ENCODE results near the gene TRIM44. TPM values are rescaled to one million over a fixed set of nuclear protein-coding genes. Genes with fewer than 3 reads are reported as not detected.
"Not testable (repeated sequence)": the region's sequence is repeated elsewhere in the genome, so short reads cannot be mapped to it uniquely, and the experiment has no call there.

TRIM44 gene
- total RNA-seq, 1 donor from 2014 or later: 13.5 TPM

- no peak for DNase-seq (ENCODE audit: low spot score in 2 of 2)
- FAIRE-seq: no peak
These were observed 140.5 kb downstream of the TRIM44 start for GRCh38 chr11:35803115-35803514.

- DNase-seq (ENCODE audit: low spot score in 2 of 2) (peak in 1 of 2 donors; percentile 6), FAIRE-seq (no peak)
These were observed 142.0 kb downstream of the TRIM44 start for GRCh38 chr11:35804451-35805040.

DNA sequence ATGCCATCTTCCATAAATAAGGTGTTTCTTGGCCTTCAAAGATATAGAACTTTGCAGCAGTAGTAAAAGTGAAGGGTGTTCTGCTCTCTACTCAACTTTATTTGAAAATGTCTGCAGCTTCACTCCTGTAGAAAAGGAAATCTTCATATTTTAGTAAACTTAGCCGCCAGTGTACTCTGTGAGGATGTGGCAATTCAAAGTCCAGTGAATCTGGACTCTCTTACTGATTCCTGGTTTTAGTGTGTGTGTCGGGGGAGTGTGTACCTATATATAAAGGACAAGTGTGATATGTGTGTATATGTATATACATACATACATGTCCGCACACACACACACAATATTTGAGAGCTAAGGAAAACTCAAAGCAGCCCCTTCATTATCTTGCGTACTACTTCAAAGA, 147.0 kb downstream of the TRIM44 start:
- FAIRE-seq (no peak), DNase-seq (ENCODE audit: low spot score in 2 of 2) (no peak)

DNA sequence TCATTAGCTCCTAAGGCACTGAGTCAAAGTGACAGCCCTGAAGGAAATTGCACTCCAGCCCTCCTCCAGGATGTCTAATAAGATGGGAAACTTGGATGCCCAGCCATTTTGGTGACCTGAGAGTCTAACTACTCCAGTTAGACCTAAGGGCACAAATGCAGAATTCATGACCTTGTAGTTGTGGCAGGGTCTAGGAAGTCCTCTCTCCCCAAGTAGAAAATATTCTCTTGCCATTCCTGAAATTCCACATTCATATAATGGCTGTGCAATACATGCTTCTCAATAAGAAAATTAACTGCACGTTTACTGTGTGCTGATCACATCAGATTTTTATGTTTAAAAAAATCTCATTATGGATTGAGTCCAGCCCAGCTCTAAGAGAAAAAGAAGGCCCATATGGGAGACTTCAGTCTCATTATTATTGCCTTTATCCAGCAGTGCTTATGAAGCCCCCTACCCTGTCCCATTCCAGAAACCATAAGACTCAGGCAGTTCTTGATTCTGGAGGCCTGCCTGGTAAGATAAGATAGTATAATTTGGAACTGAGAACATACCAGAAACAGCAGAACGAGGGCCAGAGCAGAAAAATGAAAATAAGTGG, 147.6 kb downstream of the TRIM44 start:
- no peak for DNase-seq (ENCODE audit: low spot score in 2 of 2)
- no peak for FAIRE-seq

GRCh38 chr11:35811783-35812182, 149.2 kb downstream of the TRIM44 start:
- FAIRE-seq (no peak), DNase-seq (ENCODE audit: low spot score in 2 of 2) (no peak)

GRCh38 chr11:35812828-35813227, 150.3 kb downstream of the TRIM44 start:
- no peak for DNase-seq (ENCODE audit: low spot score in 2 of 2)
- no peak for FAIRE-seq

DNA sequence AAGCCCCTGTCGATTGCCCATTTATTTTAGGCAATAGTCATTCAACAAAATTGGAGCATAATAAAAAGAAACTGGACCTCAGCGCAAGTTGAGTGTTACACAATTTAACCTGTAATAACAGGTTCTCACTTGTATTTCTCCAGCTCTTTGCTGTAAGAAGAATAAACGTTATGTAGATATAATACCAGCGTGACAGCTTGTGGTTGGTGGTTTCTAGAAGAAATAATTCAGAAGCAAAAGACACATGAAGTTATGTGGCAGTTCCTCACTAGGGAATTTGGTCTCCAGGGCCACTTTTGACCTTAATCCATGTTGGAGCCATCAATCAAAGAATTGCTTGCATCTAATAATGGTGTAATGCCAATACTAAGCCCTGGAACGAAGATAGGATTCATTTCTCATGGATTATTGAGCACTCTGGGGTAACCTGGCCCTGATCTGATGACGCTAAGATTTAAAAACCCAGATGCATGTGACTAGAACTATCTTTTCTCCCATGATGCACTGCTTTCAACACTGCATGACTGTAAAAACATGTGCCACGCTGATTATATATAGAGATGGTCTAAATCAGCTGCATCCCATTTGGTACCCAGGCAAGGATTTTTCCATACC, 151.6 kb downstream of the TRIM44 start:
- FAIRE-seq (no peak), DNase-seq (ENCODE audit: low spot score in 2 of 2) (no peak)

- DNase-seq (ENCODE audit: low spot score in 2 of 2) (no peak), FAIRE-seq (no peak)
These were observed 152.2 kb downstream of the TRIM44 start for GRCh38 chr11:35814720-35815305.

DNA sequence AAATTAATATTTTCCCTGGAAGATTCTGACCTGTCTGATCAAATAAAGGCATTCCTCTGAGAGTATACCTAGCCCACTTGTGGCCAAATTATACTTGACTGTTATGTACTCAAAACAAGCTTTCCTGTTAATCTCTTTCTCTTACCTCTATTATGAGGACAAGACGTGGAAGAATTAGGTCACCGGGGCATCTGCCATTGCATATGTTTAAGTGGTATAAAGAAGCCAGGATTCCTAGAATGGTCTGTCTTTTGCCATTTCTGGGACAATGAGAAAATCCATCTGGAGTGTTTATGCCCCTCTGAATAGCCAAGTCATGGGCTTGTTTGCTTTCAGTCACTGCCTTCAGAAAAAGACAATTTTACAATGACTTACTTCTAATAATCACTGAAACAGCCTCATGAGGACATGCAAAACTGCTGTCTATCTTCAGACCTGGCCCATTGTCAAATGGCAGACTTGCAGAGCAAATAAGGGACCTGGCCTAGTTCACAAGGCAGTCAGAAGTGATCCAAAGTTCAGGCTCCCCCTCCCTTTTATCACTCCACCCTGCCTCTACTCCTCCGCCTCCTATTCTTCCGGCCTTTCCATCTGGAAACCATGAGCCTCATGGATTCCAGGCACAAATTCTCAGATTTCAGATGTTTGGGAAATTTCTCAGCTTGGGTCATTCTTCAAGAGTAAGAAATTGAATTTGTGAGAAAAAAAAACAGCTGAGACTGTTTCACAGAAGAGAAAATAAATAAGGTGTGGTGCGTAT, 153.2 kb downstream of the TRIM44 start:
- FAIRE-seq (no peak), DNase-seq (ENCODE audit: low spot score in 2 of 2) (no peak)

DNA sequence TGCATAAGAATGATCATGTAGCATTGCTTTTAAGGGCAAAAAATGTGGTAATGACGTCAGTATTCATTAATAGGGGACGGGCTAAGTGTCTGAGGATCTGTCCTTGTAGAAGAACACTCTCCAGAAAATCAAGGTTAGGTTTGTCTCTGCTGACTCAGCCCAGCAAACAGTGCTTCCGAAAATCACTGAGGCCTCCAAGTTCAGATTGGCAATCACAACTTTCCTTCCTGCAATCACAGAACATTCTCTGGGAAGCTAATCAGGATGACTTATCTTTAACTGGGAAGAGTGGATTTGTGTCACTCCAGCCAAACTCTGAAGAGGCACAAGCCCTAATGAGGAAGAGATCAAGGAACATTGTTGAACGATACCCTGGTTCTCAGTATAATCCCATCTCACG, 158.0 kb downstream of the TRIM44 start:
- no peak for DNase-seq (ENCODE audit: low spot score in 2 of 2)
- no peak for FAIRE-seq

DNA sequence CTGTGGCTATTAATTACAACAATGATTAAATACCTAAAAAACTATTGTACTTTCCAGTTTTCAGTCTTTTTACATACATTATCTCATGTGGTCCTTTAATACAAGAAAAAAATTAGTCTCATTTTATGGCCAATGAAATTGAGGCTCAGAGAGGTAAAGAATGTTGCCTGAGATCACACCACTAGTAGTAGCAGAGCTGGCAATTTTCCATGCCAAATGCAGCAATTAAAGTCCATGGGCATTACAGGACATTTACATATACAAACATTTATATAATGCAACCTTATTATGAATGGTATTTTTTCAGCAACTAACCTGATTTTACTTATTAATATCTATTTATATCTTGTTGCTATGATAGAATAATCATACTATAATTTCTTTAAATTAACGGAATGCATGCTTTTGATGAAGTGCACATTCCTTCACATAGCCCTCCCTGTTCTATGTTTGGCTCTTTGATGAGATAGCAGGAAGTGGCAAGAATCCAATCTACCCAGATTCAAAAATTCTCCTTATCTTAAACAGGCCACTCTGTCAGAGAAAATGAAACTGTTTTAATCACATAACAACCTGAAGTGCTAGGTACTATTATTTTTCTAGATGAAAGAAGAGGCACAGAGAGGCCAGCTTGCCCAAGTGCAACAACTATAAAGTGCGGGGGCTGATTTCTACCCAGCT, 160.4 kb downstream of the TRIM44 start:
- no peak for FAIRE-seq
- DNase-seq (ENCODE audit: low spot score in 2 of 2): no peak

GRCh38 chr11:35823742-35824298, 161.2 kb downstream of the TRIM44 start:
- no peak for FAIRE-seq
- DNase-seq (ENCODE audit: low spot score in 2 of 2): no peak

DNA sequence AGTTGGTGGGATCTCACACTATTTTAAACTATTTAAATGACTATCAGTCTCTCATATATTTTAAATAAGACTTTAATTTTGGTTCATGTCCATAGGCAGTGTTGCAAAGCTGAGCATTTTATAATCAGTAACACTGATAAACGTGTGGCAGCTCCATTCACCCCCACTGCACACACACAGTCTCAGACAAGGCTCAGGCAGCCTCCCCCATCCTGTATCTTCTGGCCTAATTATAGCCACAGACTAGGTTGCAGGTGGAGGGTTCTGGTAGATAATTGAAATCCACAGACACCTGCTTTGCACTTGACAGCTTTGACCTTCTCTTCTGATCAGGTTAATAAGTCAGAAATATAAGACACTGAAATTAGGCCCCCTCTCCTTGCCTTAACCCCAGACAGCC, 162.8 kb downstream of the TRIM44 start:
- FAIRE-seq: no peak

DNA sequence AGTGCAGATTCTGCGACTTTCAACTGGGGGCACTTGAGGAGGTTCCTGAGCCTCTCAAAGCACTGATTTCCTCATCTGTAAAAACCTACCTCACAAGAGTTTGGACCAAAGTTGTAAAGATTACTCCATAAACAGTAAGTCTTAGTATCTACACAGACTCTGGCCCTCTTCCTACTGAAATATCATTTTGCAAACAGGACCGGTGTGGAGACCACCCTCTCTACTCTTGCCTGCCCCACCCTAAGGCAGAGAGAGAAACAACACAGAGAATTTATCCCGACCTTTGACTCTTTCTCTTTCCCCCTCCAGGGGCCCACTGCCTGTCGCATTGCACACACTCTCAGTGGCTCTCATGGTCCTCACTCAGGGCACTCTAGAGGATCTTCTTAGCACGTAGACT, 163.4 kb downstream of the TRIM44 start:
- DNase-seq (ENCODE audit: low spot score in 2 of 2): no peak
- no peak for FAIRE-seq

More for the DNA sequence above, 162.8 kb downstream of the TRIM44 start:
- no peak for DNase-seq (ENCODE audit: low spot score in 2 of 2)

DNA sequence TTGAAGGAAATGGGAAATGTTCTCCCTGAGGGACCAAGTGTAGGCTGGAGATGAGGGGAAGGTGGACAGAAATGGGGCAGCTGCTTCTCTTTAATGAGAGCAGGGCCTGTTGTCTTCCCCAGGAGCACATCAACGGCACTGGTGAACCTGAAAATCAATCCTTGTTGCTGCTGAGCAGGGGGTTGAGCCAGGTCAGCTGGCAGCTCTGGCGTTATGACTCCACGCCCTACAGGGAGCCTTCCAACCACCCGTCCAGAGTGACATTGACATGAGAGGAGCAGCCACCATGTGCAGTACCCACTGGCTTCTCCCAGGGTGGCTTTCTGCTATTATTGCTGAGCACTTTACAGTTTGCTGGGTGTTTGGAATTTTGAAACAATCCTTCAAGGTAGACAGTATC, 164.4 kb downstream of the TRIM44 start:
- FAIRE-seq: no peak

DNA sequence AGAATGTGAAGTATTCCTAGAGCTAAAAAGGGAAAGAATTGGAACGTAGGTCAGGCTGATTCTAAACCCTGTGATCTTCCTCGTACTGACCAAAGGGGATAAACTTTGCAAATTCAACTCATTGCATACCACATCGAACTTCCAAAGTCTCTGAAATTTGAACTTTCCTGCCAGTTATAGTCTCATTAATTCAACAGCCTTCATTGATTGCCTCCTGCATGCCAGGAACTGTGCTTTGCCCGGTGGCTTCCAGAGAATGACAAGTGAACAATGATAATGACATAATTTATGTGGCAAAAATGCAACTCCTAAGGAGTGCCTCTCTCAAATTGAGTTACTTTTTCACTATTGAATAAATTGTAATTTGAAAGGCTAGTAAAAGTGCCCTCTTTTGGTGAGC, 173.6 kb downstream of the TRIM44 start:
- no peak for DNase-seq (ENCODE audit: low spot score in 2 of 2)
- FAIRE-seq: no peak

More for the DNA sequence above, 164.4 kb downstream of the TRIM44 start:
- DNase-seq (ENCODE audit: low spot score in 2 of 2): no peak

DNA sequence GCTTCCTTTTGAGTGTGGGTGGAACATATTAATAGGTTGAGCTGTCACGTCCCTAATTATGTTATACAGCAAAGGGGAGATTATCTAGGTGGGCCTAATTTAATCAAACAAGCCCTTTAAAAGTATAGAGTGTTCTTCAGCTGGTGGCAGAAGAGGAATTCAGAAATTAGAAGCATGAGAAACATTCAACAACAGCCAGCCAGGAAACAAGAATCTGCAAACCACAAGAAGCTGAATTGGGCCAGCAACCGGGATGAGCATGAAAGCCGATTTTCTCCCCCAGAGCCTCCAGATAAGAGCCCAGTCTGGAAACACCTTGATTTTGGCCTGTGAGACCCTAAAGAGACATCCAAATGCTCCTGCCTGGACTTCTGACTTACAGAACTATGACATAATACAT, 175.5 kb downstream of the TRIM44 start:
- FAIRE-seq (no peak), DNase-seq (ENCODE audit: low spot score in 2 of 2) (no peak)

DNA sequence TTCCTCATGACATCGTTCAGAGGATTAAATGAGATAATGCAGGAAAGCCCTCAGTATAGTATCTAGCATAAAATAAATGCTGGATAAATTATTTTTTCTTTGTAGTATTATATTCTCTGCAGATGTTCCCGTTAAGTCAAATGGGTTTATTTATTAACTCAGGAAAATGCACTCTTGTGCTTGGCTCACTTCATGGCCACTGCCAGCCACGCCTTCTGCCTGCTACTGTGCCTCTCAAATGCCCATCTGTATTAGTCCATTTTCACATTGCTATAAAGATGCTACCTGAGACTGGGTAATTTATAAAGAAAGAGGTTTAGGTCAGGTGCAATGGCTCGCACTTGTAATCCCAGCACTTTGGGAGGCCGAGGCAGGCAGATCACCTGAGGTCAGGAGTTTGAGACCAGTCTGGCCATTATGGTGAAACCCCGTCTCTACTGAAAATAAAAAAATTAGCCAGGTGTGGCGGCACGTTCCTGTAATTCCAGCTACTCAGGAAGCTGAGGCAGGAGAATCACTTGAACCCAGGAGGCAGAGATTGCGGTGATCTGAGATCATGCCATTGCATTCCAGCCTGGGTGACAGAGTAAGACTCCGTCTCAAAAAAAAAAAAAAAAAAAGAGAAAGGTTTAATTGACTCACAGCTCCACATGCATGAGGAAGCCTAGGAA, 176.3 kb downstream of the TRIM44 start:
- not testable (repeated sequence) for DNase-seq (ENCODE audit: low spot score in 2 of 2); FAIRE-seq

- DNase-seq (ENCODE audit: low spot score in 2 of 2): no peak
- no peak for FAIRE-seq
These were observed 177.0 kb downstream of the TRIM44 start for GRCh38 chr11:35839368-35840161.

Measured in frontal cortex (tissue), 4 donors.